Mesothelial cell of epicardium (in vitro differentiated cells): ENCODE data around the gene CCDC171. TPM values are rescaled to one million over a fixed set of nuclear protein-coding genes. Genes with fewer than 3 reads are reported as not detected.

Experiments
- DNase-seq, 2 experiments: peaks; one replicate each; pipeline ENCODE4 v3.0.0; 2021; ENCODE audit warnings: low spot score in 2 of 2; ENCODE audit not compliant: unreplicated experiment in 2 of 2
- H3K27ac Mint-ChIP-seq: 2 replicates; pipeline ENCODE4 v1.8.0; 2021; ENCODE audit warnings: mixed read lengths
- H3K27me3 Mint-ChIP-seq: 2 replicates; pipeline ENCODE4 v1.8.0; 2021; ENCODE audit warnings: low read depth, mixed read lengths
- H3K36me3 Mint-ChIP-seq: 2 replicates; pipeline ENCODE4 v1.8.0; 2021; ENCODE audit warnings: mixed read lengths
- H3K4me1 Mint-ChIP-seq: 2 replicates; pipeline ENCODE4 v1.8.0; 2021; ENCODE audit warnings: mixed read lengths
- H3K4me3 Mint-ChIP-seq: 2 replicates; pipeline ENCODE4 v1.8.0; 2021; ENCODE audit warnings: mild to moderate bottlenecking, moderate library complexity, mixed read lengths
- H3K9me3 Mint-ChIP-seq: 2 replicates; pipeline ENCODE4 v1.8.0; 2021; ENCODE audit warnings: mixed read lengths
- total RNA-seq: library from RNA; stranded (reverse); gene quantifications from 3 replicates; pipeline ENCODE4 v1.2.1, GENCODE V29; 2021
- TF ChIP-seq, protein P1 (sequence below): fragments of 200-600 bp; sonication (generic); IDR thresholded peaks from one replicate; pipeline ENCODE4 v1.5.0; 2021; ENCODE audit warnings: antibody characterized with exemption; ENCODE audit not compliant: unreplicated experiment

The CCDC171 gene
- total RNA-seq, 1 donor from 2014 or later = 9.8 TPM

DNA sequence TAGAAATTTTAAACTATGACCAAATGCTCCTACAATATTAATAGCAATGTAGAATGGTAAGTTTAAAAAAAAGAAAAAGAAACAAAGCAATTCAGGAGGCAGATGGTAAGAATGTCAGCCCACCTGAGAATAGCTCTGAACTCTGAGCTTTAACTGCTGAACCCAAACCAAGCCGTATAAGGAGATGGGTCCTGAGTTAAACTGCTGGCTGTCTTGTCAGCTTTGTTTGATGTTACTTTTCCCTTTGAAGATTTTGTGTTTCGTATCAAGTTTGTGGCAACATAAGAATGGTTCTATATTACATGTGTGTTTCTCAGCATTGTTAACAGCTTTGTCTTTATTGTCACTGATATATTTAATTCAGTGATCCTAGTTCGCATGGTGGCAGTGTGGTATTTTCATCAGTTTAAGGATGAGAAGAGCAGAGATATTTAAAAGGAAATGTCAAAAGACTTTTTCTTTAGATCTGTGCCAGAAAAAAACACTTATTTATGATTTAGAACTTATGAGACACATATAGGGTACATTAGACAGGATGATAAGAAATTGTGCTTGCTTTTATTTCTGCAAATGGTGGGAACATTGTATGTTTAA is 390.1 kb downstream of the CCDC171 start:
- H3K36me3 Mint-ChIP-seq = no peaks in the 10 kb centered on the region
- no peaks in the 10 kb centered on the region for H3K27me3 Mint-ChIP-seq
- no peak overlapping the region for H3K27ac Mint-ChIP-seq
- H3K4me1 Mint-ChIP-seq = peaks cover 4% of the 10 kb centered on the region
- TF ChIP-seq, protein P1, sequence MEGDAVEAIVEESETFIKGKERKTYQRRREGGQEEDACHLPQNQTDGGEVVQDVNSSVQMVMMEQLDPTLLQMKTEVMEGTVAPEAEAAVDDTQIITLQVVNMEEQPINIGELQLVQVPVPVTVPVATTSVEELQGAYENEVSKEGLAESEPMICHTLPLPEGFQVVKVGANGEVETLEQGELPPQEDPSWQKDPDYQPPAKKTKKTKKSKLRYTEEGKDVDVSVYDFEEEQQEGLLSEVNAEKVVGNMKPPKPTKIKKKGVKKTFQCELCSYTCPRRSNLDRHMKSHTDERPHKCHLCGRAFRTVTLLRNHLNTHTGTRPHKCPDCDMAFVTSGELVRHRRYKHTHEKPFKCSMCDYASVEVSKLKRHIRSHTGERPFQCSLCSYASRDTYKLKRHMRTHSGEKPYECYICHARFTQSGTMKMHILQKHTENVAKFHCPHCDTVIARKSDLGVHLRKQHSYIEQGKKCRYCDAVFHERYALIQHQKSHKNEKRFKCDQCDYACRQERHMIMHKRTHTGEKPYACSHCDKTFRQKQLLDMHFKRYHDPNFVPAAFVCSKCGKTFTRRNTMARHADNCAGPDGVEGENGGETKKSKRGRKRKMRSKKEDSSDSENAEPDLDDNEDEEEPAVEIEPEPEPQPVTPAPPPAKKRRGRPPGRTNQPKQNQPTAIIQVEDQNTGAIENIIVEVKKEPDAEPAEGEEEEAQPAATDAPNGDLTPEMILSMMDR = no peak
- H3K9me3 Mint-ChIP-seq = peaks cover 9% of the 10 kb centered on the region
- no peak for DNase-seq
- no peak overlapping the region for H3K4me3 Mint-ChIP-seq

DNA sequence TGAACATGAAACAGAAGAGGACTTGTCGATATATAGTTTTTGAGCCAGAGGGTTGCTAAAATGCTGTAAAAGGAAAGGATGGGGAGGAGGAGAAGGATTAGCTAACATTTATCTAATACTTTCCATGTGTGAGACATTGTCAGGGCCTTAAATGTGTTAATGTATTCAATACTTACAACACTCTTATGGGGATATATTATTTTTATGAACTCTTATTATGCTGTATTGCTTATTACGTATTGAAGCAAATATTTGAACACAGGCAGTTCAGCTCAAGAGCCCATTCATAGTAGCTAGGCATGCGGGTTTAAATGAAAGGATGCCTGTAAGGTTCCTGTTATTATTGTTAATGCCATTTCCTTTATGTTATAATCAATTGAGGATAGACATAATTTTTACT is 391.5 kb downstream of the CCDC171 start:
- Mint-ChIP-seq H3K4me3 (no peak overlapping the region), H3K9me3 (peaks cover 9% of the 10 kb centered on the region)

DNA sequence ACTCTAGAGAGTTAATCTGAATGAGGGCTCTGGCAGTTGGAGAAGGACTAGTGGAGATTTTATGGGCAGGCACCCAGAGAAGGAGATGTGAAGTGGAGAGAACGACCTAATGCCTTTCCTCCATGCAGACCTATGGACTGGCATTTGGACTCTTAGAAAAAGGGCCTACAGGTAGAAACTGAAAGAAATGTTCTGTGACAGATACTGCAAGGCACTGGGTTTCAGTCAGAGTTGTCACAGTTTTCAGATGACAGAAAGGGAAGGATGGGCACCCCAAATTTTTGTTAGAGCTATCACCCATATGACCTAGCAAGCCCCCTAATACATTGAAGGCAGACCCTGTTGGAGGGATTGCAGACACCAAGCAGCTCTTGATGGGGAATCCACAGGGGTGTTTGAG is 406.8 kb downstream of the CCDC171 start:
- DNase-seq = no peak
- TF ChIP-seq, protein P1 = no peak
- Mint-ChIP-seq H3K36me3 (no peaks in the 10 kb centered on the region), H3K4me3 (no peak overlapping the region), H3K27ac (no peak overlapping the region), H3K27me3 (no peaks in the 10 kb centered on the region), H3K9me3 (peaks cover 2% of the 10 kb centered on the region), H3K4me1 (peaks cover 3% of the 10 kb centered on the region)

More for the DNA sequence above, 391.5 kb downstream of the CCDC171 start:
- no peak for DNase-seq
- H3K27me3 Mint-ChIP-seq = no peaks in the 10 kb centered on the region
- no peaks in the 10 kb centered on the region for H3K36me3 Mint-ChIP-seq
- H3K4me1 Mint-ChIP-seq = peaks cover 4% of the 10 kb centered on the region
- TF ChIP-seq, protein P1 = no peak
- H3K27ac Mint-ChIP-seq = no peak overlapping the region

DNA sequence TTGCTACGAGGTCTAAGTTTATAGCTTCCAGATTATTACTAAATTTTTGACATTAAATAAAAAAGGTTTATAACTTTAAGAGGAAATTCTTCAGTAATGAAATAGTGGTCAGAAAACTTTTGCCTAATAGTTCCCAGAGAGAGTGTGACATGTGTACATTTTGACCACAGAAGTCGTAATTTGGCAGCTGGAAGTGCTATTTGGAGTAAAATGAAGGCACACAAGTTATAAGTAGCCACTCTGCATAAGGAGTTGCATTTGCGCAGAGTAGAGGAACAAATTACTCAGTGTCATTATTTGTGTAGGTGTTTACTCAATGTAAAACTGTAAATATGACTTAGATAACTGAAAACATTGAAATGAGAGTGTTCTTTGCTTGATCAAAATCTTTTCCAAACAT is 408.4 kb downstream of the CCDC171 start:
- H3K36me3 Mint-ChIP-seq = no peaks in the 10 kb centered on the region
- no peaks in the 10 kb centered on the region for H3K4me1 Mint-ChIP-seq
- TF ChIP-seq, protein P1 = no peak
- no peak overlapping the region for H3K27ac Mint-ChIP-seq
- no peak for DNase-seq
- no peaks in the 10 kb centered on the region for H3K27me3 Mint-ChIP-seq
- H3K9me3 Mint-ChIP-seq = no peaks in the 10 kb centered on the region
- no peak overlapping the region for H3K4me3 Mint-ChIP-seq

DNA sequence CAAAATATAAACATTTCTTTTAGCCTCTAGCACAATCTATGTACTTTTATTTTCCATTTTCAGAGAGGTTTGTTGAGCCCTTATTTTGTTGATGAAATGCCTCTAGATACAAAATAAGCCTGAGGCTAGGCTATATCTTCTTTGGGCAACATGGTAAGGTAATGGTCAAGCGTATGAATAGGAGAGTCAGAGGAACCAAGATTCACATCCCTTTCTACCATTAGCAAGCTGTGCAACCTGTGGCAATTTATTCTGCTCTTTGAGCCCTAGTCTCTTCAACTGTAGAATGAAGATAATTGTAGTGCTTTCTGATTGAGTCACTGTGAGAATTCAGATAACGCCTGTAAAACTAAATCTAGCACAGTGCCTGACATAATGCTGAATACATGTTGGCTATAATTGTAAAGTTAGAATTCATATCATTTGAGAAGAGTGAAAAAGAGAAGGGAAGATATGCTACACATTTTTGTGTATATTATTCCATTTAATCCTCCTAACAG is 412.5 kb downstream of the CCDC171 start:
- no peaks in the 10 kb centered on the region for H3K27me3 Mint-ChIP-seq
- H3K27ac Mint-ChIP-seq = no peak overlapping the region
- no peaks in the 10 kb centered on the region for H3K9me3 Mint-ChIP-seq
- TF ChIP-seq, protein P1 = no peak
- no peaks in the 10 kb centered on the region for H3K36me3 Mint-ChIP-seq
- no peak for DNase-seq
- H3K4me1 Mint-ChIP-seq = no peaks in the 10 kb centered on the region
- no peak overlapping the region for H3K4me3 Mint-ChIP-seq
